Activated T-cell treated with anti-CD3 and anti-CD28 coated beads for 4 hours (primary cell): Measurements from ENCODE around the gene DYNLT1.
"Not testable (repeated sequence)": the region's sequence is repeated elsewhere in the genome, so short reads cannot be mapped to it uniquely, and the experiment has no call there.

Source experiments
- DNase-seq: peaks from one replicate; pipeline ENCODE4 v3.0.0-alpha.2; 2020

The DYNLT1 gene

GRCh38 chr6:158638324-158638854 is 6.2 kb downstream of the DYNLT1 start:
- DNase-seq = no peak

- no peak for DNase-seq
These were observed 7.8 kb downstream of the DYNLT1 start for GRCh38 chr6:158636778-158637177.

GRCh38 chr6:158635427-158636073 is 9.0 kb downstream of the DYNLT1 start:
- no peak for DNase-seq

GRCh38 chr6:158634695-158635426 is 9.7 kb downstream of the DYNLT1 start:
- no peak for DNase-seq

GRCh38 chr6:158633127-158633526 is 11.4 kb downstream of the DYNLT1 start:
- DNase-seq = no peak

GRCh38 chr6:158632538-158633119 is 11.9 kb downstream of the DYNLT1 start:
- DNase-seq = not testable (repeated sequence)

GRCh38 chr6:158631678-158632537 is 12.6 kb downstream of the DYNLT1 start:
- DNase-seq = no peak

GRCh38 chr6:158630938-158631616 is 13.5 kb downstream of the DYNLT1 start:
- no peak for DNase-seq

- DNase-seq = no peak
These were observed 14.9 kb downstream of the DYNLT1 start for GRCh38 chr6:158629367-158630221.

- no peak for DNase-seq
These were observed 16.0 kb downstream of the DYNLT1 start for GRCh38 chr6:158628542-158628941.

- no peak for DNase-seq
These were observed 16.7 kb downstream of the DYNLT1 start for GRCh38 chr6:158627940-158628211.

GRCh38 chr6:158627168-158627939 is 17.2 kb downstream of the DYNLT1 start:
- no peak for DNase-seq

- no peak for DNase-seq
These were observed 18.0 kb downstream of the DYNLT1 start for GRCh38 chr6:158626360-158627167.

GRCh38 chr6:158625881-158626305 is 18.6 kb downstream of the DYNLT1 start:
- DNase-seq = no peak

- no peak for DNase-seq
These were observed 19.6 kb downstream of the DYNLT1 start for GRCh38 chr6:158624684-158625682.

GRCh38 chr6:158622545-158623190 is 21.9 kb downstream of the DYNLT1 start:
- no peak for DNase-seq

GRCh38 chr6:158621694-158622544 is 22.6 kb downstream of the DYNLT1 start:
- DNase-seq = no peak
